HG02943 (cell line): ENCODE data around the gene KMT2E.
"Not testable (repeated sequence)": the region's sequence is repeated elsewhere in the genome, so short reads cannot be mapped to it uniquely, and the experiment has no call there.

Experiments
- ATAC-seq: cut with Tn5 transposase; IDR thresholded peaks from one replicate; pipeline ENCODE4 v1.9.1; 2021; ENCODE audit warnings: mild to moderate bottlenecking, low read depth, moderate library complexity; ENCODE audit not compliant: unreplicated experiment

The KMT2E gene

GRCh38 chr7:105021967-105022366, 8.0 kb downstream of the KMT2E start:
- no peak for ATAC-seq

GRCh38 chr7:105022458-105022857, 8.5 kb downstream of the KMT2E start:
- no peak for ATAC-seq

DNA sequence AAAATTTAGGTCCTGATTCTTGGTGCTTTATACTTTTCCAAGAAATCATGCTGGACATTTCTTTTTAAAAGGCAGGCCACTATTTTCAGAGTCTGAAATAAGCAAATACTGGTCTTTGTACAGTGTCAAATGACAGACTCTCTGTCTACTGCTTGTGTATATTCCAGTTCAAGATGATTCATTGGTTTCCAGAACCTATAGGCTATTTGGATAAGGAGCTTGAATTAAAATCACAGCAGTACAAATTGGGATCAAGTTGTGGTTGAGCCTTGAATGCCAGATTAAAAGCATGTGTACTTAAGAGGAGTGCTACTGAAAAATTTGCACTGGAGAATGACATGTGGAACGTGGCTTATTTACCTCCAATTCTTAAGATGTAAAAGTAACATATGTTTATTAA, 10.7 kb downstream of the KMT2E start:
- no peak for ATAC-seq

GRCh38 chr7:105026750-105027149, 12.7 kb downstream of the KMT2E start:
- ATAC-seq: no peak

GRCh38 chr7:105027176-105027853, 13.3 kb downstream of the KMT2E start:
- ATAC-seq: no peak

DNA sequence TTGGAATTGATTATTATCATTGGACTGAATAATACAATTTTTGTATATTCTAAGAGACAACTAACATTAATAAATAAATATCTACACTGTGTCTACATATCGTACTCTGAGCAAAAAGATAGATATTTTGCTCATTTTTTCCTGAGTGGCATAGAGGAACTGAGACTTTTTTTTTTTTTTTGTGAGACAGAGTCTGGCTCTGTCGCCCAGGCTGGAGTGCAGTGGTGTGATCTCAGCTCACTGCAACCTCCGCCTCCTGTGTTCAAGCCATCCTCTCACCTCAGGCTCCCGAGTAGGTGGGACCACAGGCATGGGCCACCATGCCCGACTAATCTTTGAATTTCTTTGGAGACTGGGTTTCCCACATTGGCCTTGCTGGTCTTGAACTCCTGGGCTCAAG, 14.0 kb downstream of the KMT2E start:
- ATAC-seq: no peak

DNA sequence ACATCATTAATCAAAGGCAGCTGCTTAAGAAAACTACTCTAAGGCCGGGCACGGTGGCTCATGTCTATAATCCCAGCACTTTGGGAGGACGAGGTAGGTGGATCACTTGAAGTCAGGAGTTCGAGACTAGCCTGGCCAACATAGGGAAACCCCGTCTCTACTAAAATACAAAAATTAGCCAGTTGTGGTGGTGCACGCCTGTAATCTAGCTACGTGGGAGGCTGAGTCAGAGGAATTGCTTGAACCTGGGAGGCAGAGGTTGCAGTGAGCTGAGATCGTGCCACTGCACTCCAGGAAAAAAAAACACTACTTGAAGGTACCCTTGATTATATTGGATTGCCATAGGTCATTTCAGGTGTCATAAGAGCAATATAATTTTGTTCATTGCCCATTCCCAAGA, 14.9 kb downstream of the KMT2E start:
- not testable (repeated sequence) for ATAC-seq

DNA sequence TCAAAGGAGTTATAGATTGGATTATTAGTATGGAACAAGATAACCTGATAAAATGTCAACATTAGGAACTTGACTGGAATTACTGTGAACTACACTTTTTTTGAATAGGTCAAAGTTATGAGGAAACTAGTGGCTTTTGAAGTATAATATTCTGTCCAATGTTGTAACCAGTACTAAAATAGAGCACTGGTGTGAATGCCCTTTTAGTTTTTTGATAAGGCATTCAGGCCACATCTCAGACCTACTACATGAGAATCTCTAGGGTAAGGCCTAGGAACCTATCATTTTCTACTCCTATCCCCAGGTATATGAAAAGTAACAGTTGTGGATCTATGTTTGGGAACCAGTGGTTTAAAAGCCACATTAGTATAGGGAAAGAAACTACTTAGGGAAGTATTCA, 16.4 kb downstream of the KMT2E start:
- no peak for ATAC-seq

GRCh38 chr7:105032553-105033214, 18.7 kb downstream of the KMT2E start:
- no peak for ATAC-seq

GRCh38 chr7:105035349-105035748, 21.3 kb downstream of the KMT2E start:
- ATAC-seq: no peak

- ATAC-seq: no peak
These were observed 22.5 kb downstream of the KMT2E start for GRCh38 chr7:105036217-105037168.

DNA sequence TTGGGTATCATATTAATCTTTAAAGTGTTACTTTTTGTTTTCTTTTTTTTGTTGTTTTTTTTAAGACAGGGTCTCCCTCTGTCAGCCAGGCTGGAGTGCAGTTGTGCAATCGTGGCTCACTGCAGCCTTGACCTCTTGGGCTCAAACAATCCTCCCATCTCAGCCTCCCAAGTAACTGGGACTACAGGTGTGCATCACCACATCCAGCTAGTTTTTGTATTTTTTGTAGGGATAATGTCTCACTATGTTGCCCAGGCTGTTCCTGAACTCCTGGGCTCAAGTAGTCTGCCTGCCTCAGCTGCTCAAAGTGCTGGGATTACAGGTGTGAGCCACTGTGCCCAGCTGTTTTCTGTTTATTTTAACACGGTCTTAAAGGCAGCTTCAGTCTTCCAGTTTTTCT, 23.3 kb downstream of the KMT2E start:
- no peak for ATAC-seq

DNA sequence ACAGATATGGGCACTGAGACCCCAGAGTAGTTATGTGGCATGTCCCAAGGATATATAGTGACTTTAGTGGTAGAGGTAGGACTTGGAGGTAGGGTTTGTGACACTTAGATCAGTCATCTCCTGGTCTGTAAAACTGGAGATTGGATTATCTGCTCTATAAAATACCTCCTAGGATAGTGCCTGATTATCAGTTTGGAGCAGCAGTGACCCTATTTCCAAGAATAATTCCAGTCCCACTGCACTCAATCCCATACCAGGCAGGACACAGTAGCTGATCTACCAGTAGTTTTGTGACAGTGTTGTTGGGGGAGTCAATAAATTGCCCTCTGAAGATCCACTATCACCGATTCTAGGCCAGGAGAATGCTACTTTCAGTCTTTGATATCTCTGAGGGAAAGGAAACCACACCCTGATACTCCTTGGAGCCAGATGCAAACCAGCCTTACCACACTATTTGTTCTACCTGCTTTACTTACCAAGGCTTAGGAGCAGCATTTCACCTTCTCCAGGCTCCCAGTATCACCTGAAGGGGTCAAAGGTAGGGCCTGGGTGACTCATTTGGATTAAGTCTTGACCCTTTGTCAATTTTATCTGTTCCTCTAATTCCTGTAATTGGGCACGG, 30.6 kb downstream of the KMT2E start:
- ATAC-seq: no peak

DNA sequence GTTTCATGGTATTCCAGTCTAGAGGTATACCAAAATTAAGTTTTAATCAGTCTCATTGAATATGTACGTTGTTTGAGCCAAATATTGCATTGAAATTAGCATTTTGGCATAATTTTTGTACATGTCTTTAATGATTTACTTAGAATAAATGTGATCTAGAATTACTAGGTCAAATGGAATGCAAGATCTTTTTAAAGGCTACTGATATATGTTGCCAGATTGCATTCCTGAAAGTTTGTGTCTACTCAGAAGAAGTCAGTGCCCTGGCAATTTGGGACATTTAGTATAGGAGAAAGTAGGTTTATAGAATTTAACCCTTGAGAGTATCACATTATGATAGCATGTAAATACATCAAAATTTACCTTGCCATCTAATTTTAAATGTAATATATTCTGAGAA, 32.4 kb downstream of the KMT2E start:
- no peak for ATAC-seq

GRCh38 chr7:105047932-105048331, 33.9 kb downstream of the KMT2E start:
- ATAC-seq: no peak

DNA sequence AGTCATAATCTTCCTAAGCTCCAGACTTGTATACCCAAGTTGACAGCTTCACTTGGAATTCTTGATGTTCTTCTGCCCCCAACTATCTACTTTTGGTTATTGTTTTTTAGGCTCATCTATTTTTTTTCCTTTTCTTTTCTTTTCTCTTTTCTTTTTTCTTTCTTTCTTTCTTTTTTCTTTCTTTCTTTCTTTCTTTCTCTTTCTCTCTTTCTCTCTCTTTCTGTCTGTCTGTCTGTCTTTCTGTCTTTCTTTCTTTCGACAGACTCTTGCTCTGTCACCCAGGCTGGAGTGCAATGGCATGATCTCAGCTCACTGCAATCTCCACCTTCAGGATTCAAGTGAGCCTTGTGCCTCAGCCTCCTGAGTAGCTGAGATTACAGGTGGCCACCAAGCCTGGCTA, 36.5 kb downstream of the KMT2E start:
- no peak for ATAC-seq

DNA sequence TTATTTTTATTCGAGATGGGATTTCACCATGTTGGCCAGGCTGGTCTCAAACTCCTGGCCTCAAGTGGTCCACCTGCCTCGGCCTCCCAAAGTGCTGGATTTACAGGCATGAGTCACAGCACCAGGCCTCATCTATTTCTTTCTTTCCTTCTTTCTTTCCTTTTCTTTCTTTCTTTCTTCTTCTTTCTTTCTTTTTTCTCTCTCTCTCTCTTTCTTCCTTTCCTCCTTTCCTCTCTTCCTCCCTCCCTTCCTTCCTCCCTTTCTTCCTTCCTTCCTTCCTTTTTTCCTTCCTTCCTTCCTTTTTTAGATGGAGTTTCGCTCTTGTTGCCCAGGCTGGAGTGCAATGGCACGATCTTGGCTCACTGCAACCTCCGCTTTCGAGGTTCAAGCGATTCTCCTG, 36.9 kb downstream of the KMT2E start:
- ATAC-seq: not testable (repeated sequence)

- no peak for ATAC-seq
These were observed 41.1 kb downstream of the KMT2E start for GRCh38 chr7:105055084-105055483.

GRCh38 chr7:105055621-105056020, 41.6 kb downstream of the KMT2E start:
- ATAC-seq: no peak

- no peak for ATAC-seq
These were observed 43.5 kb downstream of the KMT2E start for GRCh38 chr7:105057472-105057871.

- ATAC-seq: no peak
These were observed 46.4 kb downstream of the KMT2E start for GRCh38 chr7:105060437-105060836.
